Measurements from ENCODE around the gene CCDC33. TPM values are rescaled to one million over a fixed set of nuclear protein-coding genes. Genes with fewer than 3 reads are reported as not detected.

Gene CCDC33
- total and polyA plus RNA-seq, 10 of the 15 experiments (the other 5 are each of a cell fraction or from before 2014, with no cell fraction given), result 0.57 to 5.8 (median 4.3) TPM

DNA sequence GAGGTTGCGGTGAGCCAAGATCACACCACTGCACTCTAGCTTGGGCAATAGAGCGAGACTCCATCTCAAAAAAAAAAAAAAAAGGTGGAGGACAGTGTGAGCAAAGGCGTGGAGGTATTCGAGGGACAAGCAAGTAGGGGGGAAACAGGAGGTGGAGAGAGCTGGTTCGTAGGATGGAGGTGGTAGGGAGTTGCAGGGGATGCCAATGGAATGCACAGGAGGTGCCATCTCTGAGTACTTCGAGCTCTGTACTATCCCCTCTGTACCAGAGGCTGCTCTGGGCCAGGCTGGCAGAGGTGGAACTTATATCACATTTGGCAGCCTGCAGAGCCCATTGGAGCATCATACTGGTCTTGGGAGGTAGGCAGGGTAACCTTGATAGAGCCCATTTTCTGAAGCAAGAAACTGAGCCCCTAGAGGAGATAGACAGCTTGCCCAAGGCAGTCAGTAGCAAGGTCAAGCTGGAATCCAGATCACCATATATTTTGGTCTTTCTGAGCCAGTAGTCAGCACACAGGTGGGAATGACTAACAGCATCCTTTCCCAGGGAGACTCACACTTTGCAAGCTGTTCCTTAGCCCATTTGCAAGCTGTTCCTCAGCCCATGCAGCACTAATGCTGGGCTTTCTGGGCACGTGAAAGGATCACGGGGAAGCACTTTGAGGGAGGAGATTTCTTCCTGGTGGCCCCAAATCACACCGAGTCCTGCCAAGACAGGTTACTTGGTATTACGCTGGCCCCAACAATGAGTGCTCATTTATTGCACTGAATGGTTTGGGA lies 9.2 kb upstream of the CCDC33 start (continued):
- TF ChIP-seq, protein P1, sequence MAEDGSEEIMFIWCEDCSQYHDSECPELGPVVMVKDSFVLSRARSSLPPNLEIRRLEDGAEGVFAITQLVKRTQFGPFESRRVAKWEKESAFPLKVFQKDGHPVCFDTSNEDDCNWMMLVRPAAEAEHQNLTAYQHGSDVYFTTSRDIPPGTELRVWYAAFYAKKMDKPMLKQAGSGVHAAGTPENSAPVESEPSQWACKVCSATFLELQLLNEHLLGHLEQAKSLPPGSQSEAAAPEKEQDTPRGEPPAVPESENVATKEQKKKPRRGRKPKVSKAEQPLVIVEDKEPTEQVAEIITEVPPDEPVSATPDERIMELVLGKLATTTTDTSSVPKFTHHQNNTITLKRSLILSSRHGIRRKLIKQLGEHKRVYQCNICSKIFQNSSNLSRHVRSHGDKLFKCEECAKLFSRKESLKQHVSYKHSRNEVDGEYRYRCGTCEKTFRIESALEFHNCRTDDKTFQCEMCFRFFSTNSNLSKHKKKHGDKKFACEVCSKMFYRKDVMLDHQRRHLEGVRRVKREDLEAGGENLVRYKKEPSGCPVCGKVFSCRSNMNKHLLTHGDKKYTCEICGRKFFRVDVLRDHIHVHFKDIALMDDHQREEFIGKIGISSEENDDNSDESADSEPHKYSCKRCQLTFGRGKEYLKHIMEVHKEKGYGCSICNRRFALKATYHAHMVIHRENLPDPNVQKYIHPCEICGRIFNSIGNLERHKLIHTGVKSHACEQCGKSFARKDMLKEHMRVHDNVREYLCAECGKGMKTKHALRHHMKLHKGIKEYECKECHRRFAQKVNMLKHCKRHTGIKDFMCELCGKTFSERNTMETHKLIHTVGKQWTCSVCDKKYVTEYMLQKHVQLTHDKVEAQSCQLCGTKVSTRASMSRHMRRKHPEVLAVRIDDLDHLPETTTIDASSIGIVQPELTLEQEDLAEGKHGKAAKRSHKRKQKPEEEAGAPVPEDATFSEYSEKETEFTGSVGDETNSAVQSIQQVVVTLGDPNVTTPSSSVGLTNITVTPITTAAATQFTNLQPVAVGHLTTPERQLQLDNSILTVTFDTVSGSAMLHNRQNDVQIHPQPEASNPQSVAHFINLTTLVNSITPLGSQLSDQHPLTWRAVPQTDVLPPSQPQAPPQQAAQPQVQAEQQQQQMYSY (CRISPR knock-in tag; IDR thresholded peaks at IDR 0.05), result no peak
- TF ChIP-seq RAD51 (IDR thresholded peaks at IDR 0.05), result no peak
- TF ChIP-seq POU2F2 (IDR thresholded peaks at IDR 0.05; ENCODE audit: borderline replicate concordance, low read depth, low read length), result no peak
- no peak for TF ChIP-seq ZBED1 (IDR thresholded peaks at IDR 0.05; ENCODE audit: borderline replicate concordance)

DNA sequence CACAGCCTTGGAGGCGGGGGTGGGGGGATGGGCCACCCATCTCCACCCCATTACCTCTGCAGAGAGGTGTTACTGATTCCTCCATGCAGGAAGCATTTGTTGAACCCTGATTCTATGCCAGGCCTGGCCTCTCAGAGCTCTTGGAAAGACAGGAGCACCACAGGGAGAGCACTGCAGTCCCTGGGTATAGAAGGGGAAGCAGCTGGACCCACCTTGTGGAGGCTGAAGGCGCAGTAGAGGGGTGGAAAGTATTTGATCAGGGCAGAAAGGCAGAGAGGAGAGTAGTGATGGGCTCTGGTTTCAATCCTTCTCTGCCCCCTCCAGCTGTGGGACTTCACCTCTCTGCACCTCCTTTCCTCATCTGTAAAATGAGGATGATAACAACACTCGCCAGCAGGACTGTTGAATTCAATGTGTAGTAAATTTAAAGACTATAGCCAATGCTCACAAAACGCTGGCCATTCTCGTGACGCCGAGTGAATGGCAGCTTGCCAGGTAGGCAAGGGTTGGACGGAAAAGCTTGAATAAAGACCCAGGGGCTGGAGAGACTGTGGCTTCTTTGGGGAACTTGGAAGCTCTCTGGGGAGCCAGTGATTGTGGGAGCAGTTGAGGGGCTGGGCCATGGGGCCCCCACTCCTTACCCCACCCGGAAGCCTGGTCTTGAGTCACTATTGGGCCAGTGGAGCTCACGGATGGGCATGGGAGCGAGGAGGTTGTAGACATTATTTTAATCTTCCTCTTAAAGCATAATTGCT lies 8.0 kb upstream of the CCDC33 start:
- H2AFZ ChIP-seq (ENCODE audit: control insufficient read depth, low read depth, low read length), result no peak overlapping the region
- TF ChIP-seq RAD51 (IDR thresholded peaks at IDR 0.05) (no peak), POLR2A (IDR thresholded peaks at IDR 0.05; ENCODE audit: low read depth, low read length) (no peak), MTA2 (IDR thresholded peaks at IDR 0.05; ENCODE audit: low read depth) (no peak), NR2C2 (IDR thresholded peaks at IDR 0.05; ENCODE audit: borderline replicate concordance, control insufficient read depth, insufficient read length, low read depth) (no peak)
- TF ChIP-seq, protein P2, sequence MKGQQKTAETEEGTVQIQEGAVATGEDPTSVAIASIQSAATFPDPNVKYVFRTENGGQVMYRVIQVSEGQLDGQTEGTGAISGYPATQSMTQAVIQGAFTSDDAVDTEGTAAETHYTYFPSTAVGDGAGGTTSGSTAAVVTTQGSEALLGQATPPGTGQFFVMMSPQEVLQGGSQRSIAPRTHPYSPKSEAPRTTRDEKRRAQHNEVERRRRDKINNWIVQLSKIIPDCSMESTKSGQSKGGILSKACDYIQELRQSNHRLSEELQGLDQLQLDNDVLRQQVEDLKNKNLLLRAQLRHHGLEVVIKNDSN (IDR thresholded peaks at IDR 0.05; ENCODE audit: borderline replicate concordance, extremely low read length, insufficient read depth, low read depth, low read length), result no peak
- TF ChIP-seq, protein P3, sequence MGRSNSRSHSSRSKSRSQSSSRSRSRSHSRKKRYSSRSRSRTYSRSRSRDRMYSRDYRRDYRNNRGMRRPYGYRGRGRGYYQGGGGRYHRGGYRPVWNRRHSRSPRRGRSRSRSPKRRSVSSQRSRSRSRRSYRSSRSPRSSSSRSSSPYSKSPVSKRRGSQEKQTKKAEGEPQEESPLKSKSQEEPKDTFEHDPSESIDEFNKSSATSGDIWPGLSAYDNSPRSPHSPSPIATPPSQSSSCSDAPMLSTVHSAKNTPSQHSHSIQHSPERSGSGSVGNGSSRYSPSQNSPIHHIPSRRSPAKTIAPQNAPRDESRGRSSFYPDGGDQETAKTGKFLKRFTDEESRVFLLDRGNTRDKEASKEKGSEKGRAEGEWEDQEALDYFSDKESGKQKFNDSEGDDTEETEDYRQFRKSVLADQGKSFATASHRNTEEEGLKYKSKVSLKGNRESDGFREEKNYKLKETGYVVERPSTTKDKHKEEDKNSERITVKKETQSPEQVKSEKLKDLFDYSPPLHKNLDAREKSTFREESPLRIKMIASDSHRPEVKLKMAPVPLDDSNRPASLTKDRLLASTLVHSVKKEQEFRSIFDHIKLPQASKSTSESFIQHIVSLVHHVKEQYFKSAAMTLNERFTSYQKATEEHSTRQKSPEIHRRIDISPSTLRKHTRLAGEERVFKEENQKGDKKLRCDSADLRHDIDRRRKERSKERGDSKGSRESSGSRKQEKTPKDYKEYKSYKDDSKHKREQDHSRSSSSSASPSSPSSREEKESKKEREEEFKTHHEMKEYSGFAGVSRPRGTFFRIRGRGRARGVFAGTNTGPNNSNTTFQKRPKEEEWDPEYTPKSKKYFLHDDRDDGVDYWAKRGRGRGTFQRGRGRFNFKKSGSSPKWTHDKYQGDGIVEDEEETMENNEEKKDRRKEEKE (IDR thresholded peaks at IDR 0.05), result no peak
- H3K36me3 ChIP-seq (ENCODE audit: control insufficient read depth in 2 of 2, insufficient read depth in 2 of 2, low read length in 1 of 2), result no peaks in the 10 kb centered on the region
- H3K4me3 ChIP-seq, result no peak overlapping the region
- intact Hi-C loops (cut with micrococcal nuclease; ENCODE audit: unreplicated experiment) (no loop called here), in situ Hi-C loops (cut with MboI) (no loop called here)
- WGBS (ENCODE audit: insufficient coverage, insufficient replicate concordance, low lambda C conversion rate, missing lambda C conversion rate), result 48% methylated on average over 11 of the region's 11 CpGs
- H3K4me1 ChIP-seq (ENCODE audit: control insufficient read depth, insufficient read depth, low read length), result no peaks in the 10 kb centered on the region
- no TSS peak for BruUV-seq (replicated peaks)
- ATAC-seq, result no peak
- H3K9me3 ChIP-seq (replicated peaks; ENCODE audit: control insufficient read depth, insufficient read depth, low read length), result no peaks in the 10 kb centered on the region
- H3K4me2 ChIP-seq (ENCODE audit: control insufficient read depth, insufficient read depth), result no peak overlapping the region
- CTCF ChIA-PET, result no interaction called here
- no peaks in the 10 kb centered on the region for H4K20me1 ChIP-seq (ENCODE audit: control insufficient read depth, insufficient read depth)
- no peak for DNase-seq (ENCODE audit: low read depth, low spot score)
- no peaks in the 10 kb centered on the region for H3K79me2 ChIP-seq (ENCODE audit: control insufficient read depth, insufficient read depth, low read length)
- POLR2A ChIA-PET, result no interaction called here
- RAD21 ChIA-PET (ENCODE audit: unreplicated experiment), result no interaction called here
- no peak overlapping the region for H3K27ac ChIP-seq (ENCODE audit: control insufficient read depth, insufficient read depth)
- SMC1A ChIA-PET (ENCODE audit: uncharacterized antibody, unreplicated experiment), result no interaction called here
- no peak overlapping the region for H3K9ac ChIP-seq (ENCODE audit: control insufficient read depth, insufficient read depth, low read length)
- H3K27me3 ChIP-seq (replicated peaks in 1 of 2; ENCODE audit: control insufficient read depth in 2 of 2, insufficient read depth in 2 of 2, low read length in 1 of 2), result peaks cover 3% of the 10 kb centered on the region in 2 experiments
- FAIRE-seq, result no peak

Data from GM12878 (cell line).